ENCODE data around the gene FRZB.

Gene FRZB

GRCh38 chr2:182833084-182833854 lies 33.2 kb downstream of the FRZB start:
- no peak for DNase-seq

- no peak for DNase-seq
Measured at GRCh38 chr2:182831921-182832320, 34.5 kb downstream of the FRZB start.

- no peak for DNase-seq
Measured at GRCh38 chr2:182831101-182831500, 35.3 kb downstream of the FRZB start.

- DNase-seq: no peak
Measured at GRCh38 chr2:182827182-182827879, 39.1 kb downstream of the FRZB start.

- DNase-seq: no peak
Measured at GRCh38 chr2:182826496-182826895, 39.9 kb downstream of the FRZB start.

DNA sequence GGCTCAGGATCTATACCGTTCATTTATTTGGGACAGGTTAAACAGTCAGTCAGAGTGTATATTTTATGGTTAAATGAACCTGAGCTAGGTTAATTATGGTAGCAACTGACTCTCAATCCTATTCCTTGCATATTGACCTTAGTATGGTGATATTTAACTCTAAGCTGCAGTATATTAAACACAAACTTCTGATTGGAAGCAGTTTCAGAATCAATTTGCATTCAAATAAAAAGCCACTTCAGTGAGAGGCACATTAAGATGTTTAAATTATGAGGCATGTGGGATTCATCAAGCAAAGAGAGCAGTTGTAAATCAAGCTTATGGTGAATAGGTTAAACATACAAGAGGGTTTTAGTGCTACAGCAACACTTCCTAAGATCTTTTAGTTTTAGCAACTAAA lies 40.4 kb downstream of the FRZB start:
- DNase-seq: no peak

DNA sequence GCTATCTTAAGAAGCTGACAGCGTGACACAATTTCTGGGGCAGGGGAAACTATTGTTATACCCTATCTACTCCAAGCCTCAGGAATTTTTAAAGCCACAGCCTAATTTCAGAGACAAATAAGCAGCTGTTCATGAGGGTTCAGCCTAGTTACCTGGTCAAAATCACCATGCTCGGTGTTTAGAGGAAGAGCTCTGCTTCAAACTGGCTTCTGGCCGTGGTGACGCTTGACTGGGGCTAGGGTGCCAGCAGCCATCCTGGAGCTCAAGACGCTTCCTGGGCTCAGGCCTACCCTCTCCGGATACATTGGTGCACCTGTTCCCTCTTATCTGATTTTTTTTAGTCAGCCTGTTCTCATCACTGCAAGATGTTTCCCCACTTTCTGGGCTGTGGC lies 41.7 kb downstream of the FRZB start:
- DNase-seq: no peak

- DNase-seq: no peak
Measured at GRCh38 chr2:182824056-182824766, 42.2 kb downstream of the FRZB start.

- no peak for DNase-seq
Measured at GRCh38 chr2:182822733-182823132, 43.7 kb downstream of the FRZB start.

DNA sequence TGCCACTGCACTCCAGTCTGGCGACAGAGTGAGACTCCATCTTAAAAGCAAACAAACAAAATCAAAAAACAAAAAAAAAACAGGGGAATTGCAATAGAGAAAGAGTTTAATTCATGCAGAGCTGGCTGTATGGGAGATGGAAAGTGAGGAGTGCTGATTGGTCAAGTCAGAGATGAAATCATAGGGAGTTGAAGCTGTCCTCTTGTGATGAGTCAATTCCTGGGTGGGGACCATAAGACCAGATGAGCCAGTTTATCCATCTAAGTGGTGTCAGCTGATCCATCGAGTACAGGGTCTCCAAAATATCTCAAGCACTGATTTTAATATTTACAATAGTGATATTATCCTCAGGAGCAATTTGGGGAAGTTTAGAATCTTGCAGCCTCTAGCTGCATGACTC lies 45.3 kb downstream of the FRZB start:
- DNase-seq: no peak

DNA sequence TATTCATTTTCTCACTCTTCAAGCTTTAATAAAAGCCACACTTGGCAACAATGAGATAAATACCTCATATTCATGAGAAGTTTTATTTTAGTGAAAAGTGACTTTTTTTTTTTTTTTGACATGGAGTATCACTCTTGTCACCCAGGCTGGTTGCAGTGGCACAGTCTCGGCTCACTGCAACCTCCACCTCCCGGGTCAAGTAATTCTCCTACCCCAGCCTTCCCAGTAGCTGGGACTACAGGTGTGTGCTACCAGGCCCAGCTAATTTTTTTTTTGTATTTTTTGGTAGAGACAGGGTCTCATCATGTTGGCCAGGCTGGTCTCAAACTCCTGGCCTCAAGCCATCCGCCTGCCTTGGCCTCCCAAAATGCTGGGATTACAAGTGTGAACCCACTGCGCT lies 47.0 kb downstream of the FRZB start:
- DNase-seq: no peak

DNA sequence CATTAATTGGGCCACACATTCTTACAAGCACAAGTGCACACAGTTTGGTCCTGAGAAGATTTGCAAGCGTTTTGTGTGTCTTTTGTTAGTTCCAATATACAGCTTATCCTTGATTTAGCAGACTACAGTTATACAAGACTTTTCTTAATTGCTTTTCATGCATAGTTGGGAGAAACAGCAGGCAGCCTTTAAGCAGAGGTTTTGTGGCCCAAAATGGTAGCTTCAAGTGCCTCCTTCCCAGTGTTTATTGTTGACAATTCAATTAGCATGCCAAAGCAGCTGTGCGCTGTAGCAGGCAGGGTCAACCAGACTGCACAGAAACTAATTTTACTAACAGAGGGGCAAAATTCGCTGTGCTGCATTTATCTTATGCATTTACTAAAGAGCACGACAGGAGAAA lies 47.5 kb downstream of the FRZB start:
- no peak for DNase-seq

GRCh38 chr2:182818501-182818900 lies 47.9 kb downstream of the FRZB start:
- no peak for DNase-seq

DNA sequence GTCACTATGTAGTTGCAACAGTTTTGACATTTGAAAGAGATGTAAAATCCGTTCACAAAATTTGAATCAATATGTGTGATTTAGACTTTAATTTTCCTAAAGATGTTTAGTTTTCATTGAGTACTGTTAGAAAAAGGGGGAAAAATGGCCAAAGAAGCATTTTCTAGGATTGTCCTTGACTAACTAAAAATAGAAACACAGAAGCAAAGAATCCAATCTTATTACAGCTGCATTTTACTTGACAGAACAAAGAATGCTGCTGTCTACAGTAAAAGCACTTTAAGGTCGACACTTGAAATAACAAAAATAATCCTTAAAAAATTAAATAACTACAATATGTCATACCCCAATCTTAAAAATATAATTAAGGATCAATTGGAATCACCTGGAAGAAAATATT lies 48.9 kb downstream of the FRZB start:
- DNase-seq: no peak

GRCh38 chr2:182816866-182817265 lies 49.6 kb downstream of the FRZB start:
- DNase-seq: no peak

- DNase-seq: no peak
Measured at GRCh38 chr2:182814804-182815203, 51.6 kb downstream of the FRZB start.

GRCh38 chr2:182814380-182814779 lies 52.1 kb downstream of the FRZB start:
- DNase-seq: no peak

GRCh38 chr2:182810087-182810486 lies 56.4 kb downstream of the FRZB start:
- DNase-seq: no peak

GRCh38 chr2:182807319-182807718 lies 59.1 kb downstream of the FRZB start:
- DNase-seq: no peak

- DNase-seq: no peak
Measured at GRCh38 chr2:182804128-182804527, 62.3 kb downstream of the FRZB start.

- DNase-seq: no peak
Measured at GRCh38 chr2:182798736-182799135, 67.7 kb downstream of the FRZB start.

DNA sequence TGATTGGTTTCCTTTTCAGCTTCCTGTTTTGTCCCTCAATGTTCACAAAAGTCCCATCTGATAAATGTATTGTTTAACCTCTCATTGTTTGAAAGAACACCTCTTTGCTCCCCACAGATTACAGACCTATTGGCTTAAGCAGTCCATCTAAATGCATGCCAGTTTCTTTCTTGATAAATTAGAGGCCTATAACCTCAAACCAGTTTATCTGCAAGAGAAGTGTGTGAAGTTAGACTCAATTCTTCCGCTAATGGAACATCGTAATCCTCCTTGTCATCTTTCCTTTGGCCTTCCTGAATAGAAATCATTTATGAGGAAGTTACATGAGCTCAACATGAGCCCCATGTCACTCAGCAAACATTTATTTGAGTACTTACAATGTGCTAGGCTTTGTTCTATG lies 74.0 kb downstream of the FRZB start:
- DNase-seq: no peak

DNA sequence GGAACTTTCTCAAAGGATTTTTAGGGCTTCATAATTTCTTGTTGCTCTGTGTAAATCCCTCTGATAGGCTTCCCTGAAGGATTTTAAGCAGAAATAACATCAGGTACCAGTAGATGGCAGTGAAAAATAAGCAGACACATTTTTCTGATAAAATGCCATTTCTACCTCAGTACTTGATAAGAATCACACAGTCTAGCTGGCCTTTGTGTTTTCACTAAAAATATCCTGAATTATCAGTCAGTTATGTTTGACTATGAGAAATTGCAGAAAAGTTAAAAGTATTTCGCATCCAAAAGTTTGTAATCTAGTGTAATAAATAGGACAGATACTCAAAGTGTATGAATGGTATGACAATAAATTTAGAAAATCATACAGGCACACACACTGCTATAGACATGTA lies 81.7 kb downstream of the FRZB start:
- no peak for DNase-seq

- DNase-seq: no peak
Measured at GRCh38 chr2:182784058-182784706, 82.3 kb downstream of the FRZB start.

All from activated naive CD4-positive, alpha-beta T cell treated with anti-CD3 and anti-CD28 coated beads, Interleukin-2, amount 50 U/mL, for 16 hours (primary cell).